Measurements from ENCODE around the gene ALOX5.

DNA sequence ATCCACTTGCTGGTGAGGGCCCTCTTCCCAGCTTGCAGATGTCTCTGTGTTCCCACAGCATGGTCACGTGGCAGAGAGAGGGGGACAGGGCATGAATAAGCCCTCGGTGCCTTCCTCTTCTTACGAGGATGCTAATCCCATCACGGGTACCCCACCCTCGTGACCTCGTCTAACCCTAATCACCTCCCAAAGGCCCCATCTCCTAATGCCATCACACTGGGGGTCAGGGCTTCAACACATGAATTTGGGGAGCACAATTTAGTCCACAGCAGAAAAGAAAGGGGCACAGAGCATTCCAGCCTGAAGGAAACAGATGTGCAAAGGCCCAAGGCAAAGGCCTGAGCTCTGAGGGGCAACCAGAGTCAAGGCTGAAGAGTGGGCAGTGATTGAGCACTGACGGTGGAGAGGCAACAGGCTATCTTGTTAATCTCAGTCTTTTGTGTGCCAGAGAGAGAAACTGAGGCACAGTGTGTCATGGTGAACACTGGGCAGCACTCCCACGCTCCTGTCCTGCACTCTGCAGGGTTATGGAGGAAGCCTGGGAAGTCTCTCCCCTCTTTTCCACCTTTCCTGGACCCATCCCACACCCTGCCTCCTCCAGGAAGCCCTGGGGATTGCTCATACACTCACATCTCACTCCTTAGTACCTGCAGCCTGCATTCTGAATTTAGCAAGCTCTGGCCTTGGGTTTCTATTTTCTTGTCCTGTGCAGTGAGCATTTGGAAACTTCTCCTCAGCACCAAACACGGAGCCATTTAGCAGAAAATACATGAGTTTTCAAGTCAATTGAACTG lies 49.0 kb downstream of the ALOX5 start:
- no peak for TF ChIP-seq CTCF (conservative IDR thresholded peaks at IDR 0.05; ENCODE audit: low read length)
- no peak for TF ChIP-seq EZH2phosphoT487 (IDR thresholded peaks at IDR 0.05; ENCODE audit: borderline replicate concordance)
